Measurements from ENCODE around the gene TIMP2.

DNA sequence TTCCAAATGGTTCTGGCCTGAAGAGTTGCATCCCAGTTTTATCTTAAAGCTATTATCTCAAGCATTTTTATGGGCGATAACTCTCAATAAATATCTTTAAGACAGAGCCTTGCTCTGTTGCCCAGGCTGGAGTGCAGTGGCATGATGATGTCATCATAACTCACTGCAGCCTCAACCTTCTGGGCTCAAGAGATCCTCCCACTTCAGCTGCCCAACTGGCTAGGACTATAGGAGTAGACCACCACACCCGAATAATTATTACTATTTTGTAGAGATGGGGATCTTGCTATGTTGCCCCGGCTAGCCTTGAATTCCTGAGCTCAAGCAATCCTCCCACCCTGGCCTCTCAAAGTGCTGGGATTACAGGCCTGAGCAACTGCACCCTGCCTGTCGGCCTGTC is 117.0 kb downstream of the TIMP2 start:
- no peak for TF ChIP-seq EZH2phosphoT487 (IDR thresholded peaks at IDR 0.05; ENCODE audit: borderline replicate concordance, low read depth, low read length)
- TF ChIP-seq CTCF (conservative IDR thresholded peaks at IDR 0.05; ENCODE audit: low read length): no peak

Data from OCI-LY7 (cell line).